Effector memory CD4-positive, alpha-beta T cell (primary cell): Measurements from ENCODE around the gene ASTN2.

Experiments used
- DNase-seq, 3 donors: peaks; one replicate each; pipeline ENCODE4 v3.0.0-alpha.2; 2020
- H3K27ac ChIP-seq: 2 replicates; pipeline ENCODE4 v1.7.0; 2013; ENCODE audit warnings: mild to moderate bottlenecking, low read length, moderate library complexity; ENCODE audit not compliant: insufficient read depth, poor library complexity, severe bottlenecking
- H3K27me3 ChIP-seq: replicated peaks from 2 replicates; pipeline ENCODE4 v1.7.0; 2013; ENCODE audit warnings: mild to moderate bottlenecking, low read length; ENCODE audit not compliant: insufficient read depth, control insufficient read depth, poor library complexity, severe bottlenecking
- H3K36me3 ChIP-seq: 2 replicates; pipeline ENCODE4 v1.7.0; 2013; ENCODE audit warnings: mild to moderate bottlenecking, low read length, moderate library complexity; ENCODE audit not compliant: control insufficient read depth, insufficient read depth
- H3K4me1 ChIP-seq: 2 replicates; pipeline ENCODE4 v1.7.0; 2013; ENCODE audit warnings: low read length, mild to moderate bottlenecking; ENCODE audit not compliant: control insufficient read depth, insufficient read depth, poor library complexity, severe bottlenecking
- H3K4me3 ChIP-seq: 2 replicates; pipeline ENCODE4 v1.7.0; 2013; ENCODE audit warnings: low read length, low read depth, mild to moderate bottlenecking; ENCODE audit not compliant: insufficient read depth, poor library complexity, severe bottlenecking
- H3K9me3 ChIP-seq: 2 replicates; pipeline ENCODE4 v1.7.0; 2013; ENCODE audit warnings: mild to moderate bottlenecking, low read length, moderate library complexity; ENCODE audit not compliant: control insufficient read depth

ASTN2 gene

GRCh38 chr9:117242082-117242481 is 172.8 kb downstream of the ASTN2 start:
- Histone ChIP-seq H3K9me3 (no peaks in the 10 kb centered on the region), H3K4me3 (no peak overlapping the region), H3K36me3 (no peaks in the 10 kb centered on the region), H3K27me3 (no peaks in the 10 kb centered on the region), H3K4me1 (no peaks in the 10 kb centered on the region), H3K27ac (no peak overlapping the region)
- no peak for DNase-seq

- H3K36me3 ChIP-seq, result no peaks in the 10 kb centered on the region
- no peaks in the 10 kb centered on the region for H3K4me1 ChIP-seq
- H3K27me3 ChIP-seq, result no peaks in the 10 kb centered on the region
- no peaks in the 10 kb centered on the region for H3K9me3 ChIP-seq
- no peak overlapping the region for H3K27ac ChIP-seq
- H3K4me3 ChIP-seq, result no peak overlapping the region
- DNase-seq, result no peak
These were observed 175.4 kb downstream of the ASTN2 start for GRCh38 chr9:117239428-117239827.

- H3K4me1 ChIP-seq, result no peaks in the 10 kb centered on the region
- no peak overlapping the region for H3K27ac ChIP-seq
- H3K36me3 ChIP-seq, result no peaks in the 10 kb centered on the region
- no peaks in the 10 kb centered on the region for H3K9me3 ChIP-seq
- DNase-seq, result no peak
- no peak overlapping the region for H3K4me3 ChIP-seq
- no peaks in the 10 kb centered on the region for H3K27me3 ChIP-seq
These were observed 180.8 kb downstream of the ASTN2 start for GRCh38 chr9:117234103-117234502.

GRCh38 chr9:117233016-117233415 is 181.8 kb downstream of the ASTN2 start:
- Histone ChIP-seq H3K4me1 (no peaks in the 10 kb centered on the region), H3K36me3 (no peaks in the 10 kb centered on the region), H3K9me3 (no peaks in the 10 kb centered on the region), H3K27me3 (no peaks in the 10 kb centered on the region), H3K27ac (no peak overlapping the region), H3K4me3 (no peak overlapping the region)
- DNase-seq, result no peak

GRCh38 chr9:117232281-117232680 is 182.6 kb downstream of the ASTN2 start:
- no peak overlapping the region for H3K4me3 ChIP-seq
- no peaks in the 10 kb centered on the region for H3K9me3 ChIP-seq
- no peak for DNase-seq
- no peaks in the 10 kb centered on the region for H3K4me1 ChIP-seq
- no peak overlapping the region for H3K27ac ChIP-seq
- H3K36me3 ChIP-seq, result no peaks in the 10 kb centered on the region
- H3K27me3 ChIP-seq, result no peaks in the 10 kb centered on the region

- Histone ChIP-seq H3K36me3 (no peaks in the 10 kb centered on the region), H3K27ac (no peak overlapping the region), H3K9me3 (no peaks in the 10 kb centered on the region), H3K4me3 (no peak overlapping the region), H3K4me1 (no peaks in the 10 kb centered on the region), H3K27me3 (no peaks in the 10 kb centered on the region)
- no peak for DNase-seq
These were observed 183.8 kb downstream of the ASTN2 start for GRCh38 chr9:117231012-117231411.

- Histone ChIP-seq H3K27me3 (no peaks in the 10 kb centered on the region), H3K9me3 (no peaks in the 10 kb centered on the region), H3K36me3 (no peaks in the 10 kb centered on the region), H3K27ac (no peak overlapping the region), H3K4me1 (no peaks in the 10 kb centered on the region), H3K4me3 (no peak overlapping the region)
- no peak for DNase-seq
These were observed 190.2 kb downstream of the ASTN2 start for GRCh38 chr9:117224695-117225094.

GRCh38 chr9:117218951-117219350 is 195.9 kb downstream of the ASTN2 start:
- Histone ChIP-seq H3K9me3 (no peaks in the 10 kb centered on the region), H3K27ac (no peak overlapping the region), H3K27me3 (no peaks in the 10 kb centered on the region), H3K4me3 (no peak overlapping the region), H3K36me3 (no peaks in the 10 kb centered on the region), H3K4me1 (no peaks in the 10 kb centered on the region)
- no peak for DNase-seq

GRCh38 chr9:117214416-117214815 is 200.4 kb downstream of the ASTN2 start:
- Histone ChIP-seq H3K27me3 (no peaks in the 10 kb centered on the region), H3K4me3 (no peak overlapping the region), H3K4me1 (no peaks in the 10 kb centered on the region), H3K27ac (no peak overlapping the region), H3K36me3 (no peaks in the 10 kb centered on the region), H3K9me3 (no peaks in the 10 kb centered on the region)
- no peak for DNase-seq

GRCh38 chr9:117211280-117211679 is 203.6 kb downstream of the ASTN2 start:
- Histone ChIP-seq H3K9me3 (no peaks in the 10 kb centered on the region), H3K4me3 (no peak overlapping the region), H3K4me1 (no peaks in the 10 kb centered on the region), H3K36me3 (no peaks in the 10 kb centered on the region), H3K27ac (no peak overlapping the region), H3K27me3 (no peaks in the 10 kb centered on the region)
- DNase-seq, result no peak

GRCh38 chr9:117205806-117206205 is 209.1 kb downstream of the ASTN2 start:
- no peak overlapping the region for H3K4me3 ChIP-seq
- no peaks in the 10 kb centered on the region for H3K27me3 ChIP-seq
- H3K27ac ChIP-seq, result no peak overlapping the region
- no peaks in the 10 kb centered on the region for H3K36me3 ChIP-seq
- no peak for DNase-seq
- H3K9me3 ChIP-seq, result no peaks in the 10 kb centered on the region
- no peaks in the 10 kb centered on the region for H3K4me1 ChIP-seq
